ENCODE data around the gene PCSK1. TPM values are rescaled to one million over a fixed set of nuclear protein-coding genes. Genes with fewer than 3 reads are reported as not detected.

PCSK1 gene
- total and polyA plus RNA-seq, 2 of the 4 experiments (the other 2 are of a cell fraction), result not detected

DNA sequence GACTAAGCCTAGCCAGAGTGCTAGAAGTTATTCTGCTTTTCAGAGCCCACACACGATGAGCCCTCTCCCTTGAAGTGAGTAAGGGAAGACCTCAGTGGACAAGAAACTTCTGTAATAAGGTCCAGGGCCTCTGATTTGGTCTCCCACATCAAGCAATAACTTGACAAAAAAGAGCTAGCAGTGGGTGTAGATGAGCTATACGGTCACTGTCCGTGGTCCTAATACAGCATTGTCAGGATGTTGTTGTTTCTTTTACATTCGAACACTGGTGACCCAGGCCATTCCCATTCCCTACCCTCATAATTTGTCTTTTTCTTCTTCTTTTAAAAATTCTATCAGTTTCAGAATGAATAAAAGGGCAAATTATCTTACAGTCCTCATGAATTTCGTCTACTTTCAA, 5.2 kb downstream of the PCSK1 start:
- H3K9me1 ChIP-seq (ENCODE audit: insufficient read depth, low read length), result no peaks in the 10 kb centered on the region
- intact Hi-C loops (cut with micrococcal nuclease), result no loop called here
- no peak overlapping the region for H4K5ac ChIP-seq (ENCODE audit: low read depth, low read length)
- no peak overlapping the region for H2BK5ac ChIP-seq (ENCODE audit: low read depth, low read length, poor library complexity, severe bottlenecking)
- no peak overlapping the region for H3K14ac ChIP-seq (replicated peaks; ENCODE audit: low read depth, low read length)
- BruUV-seq (replicated peaks), result no TSS peak
- ATAC-seq (ENCODE audit: low read depth) (no peak), DNase-seq (peak; percentile 15)
- ChIA-PET CTCF (no interaction called here), POLR2A (ENCODE audit: unreplicated experiment) (no interaction called here)
- in situ Hi-C loops (cut with MboI; ENCODE audit: low sequenced_read_pairs), result no loop called here
- H2AFZ ChIP-seq (replicated peaks; ENCODE audit: low read length, poor library complexity), result no peak overlapping the region
- dilution Hi-C loops (cut with HindIII; ENCODE audit: low sequenced_read_pairs, unreplicated experiment), result no loop called here
- H3K23ac ChIP-seq (ENCODE audit: low read depth, low read length), result no peak overlapping the region
- H4K91ac ChIP-seq (ENCODE audit: insufficient read depth, low read depth, low read length), result no peak overlapping the region
- H3K4ac ChIP-seq (ENCODE audit: low read depth, low read length), result no peak overlapping the region
- H2AK9ac ChIP-seq (replicated peaks; ENCODE audit: low read depth, low read length, poor library complexity), result no peak overlapping the region
- H3K9me3 ChIP-seq (ENCODE audit: control insufficient read depth, insufficient read depth, low read length), result peaks cover 5% of the 10 kb centered on the region; the same call in 1 of the 2 replicates
- TF ChIP-seq RCOR1 (IDR thresholded peaks at IDR 0.05; ENCODE audit: insufficient replicate concordance, low read length) (no peak), RFX5 (IDR thresholded peaks at IDR 0.05; ENCODE audit: low read depth, low read length) (no peak), FOS (IDR thresholded peaks at IDR 0.05; ENCODE audit: low read depth, low read length) (no peak), SMC3 (IDR thresholded peaks at IDR 0.05; ENCODE audit: low read depth, low read length) (no peak), CEBPB (IDR thresholded peaks at IDR 0.05; ENCODE audit: low read depth, low read length) (no peak), MXI1 (IDR thresholded peaks at IDR 0.05; ENCODE audit: borderline replicate concordance, low read depth, low read length) (no peak), CHD1 (IDR thresholded peaks at IDR 0.05; ENCODE audit: low read depth, low read length) (no peak), MAFK (IDR thresholded peaks at IDR 0.05; ENCODE audit: low read depth, low read length) (no peak), BHLHE40 (IDR thresholded peaks at IDR 0.05; ENCODE audit: low read depth, low read length) (no peak), NFE2L2 (IDR thresholded peaks at IDR 0.05; ENCODE audit: low read depth, low read length) (no peak), RAD21 (IDR thresholded peaks at IDR 0.05; ENCODE audit: low read length) (no peak), MAZ (IDR thresholded peaks at IDR 0.05; ENCODE audit: borderline replicate concordance, low read depth, low read length) (no peak), POLR2A (IDR thresholded peaks at IDR 0.05; ENCODE audit: low read depth, low read length) (no peak)
- TF ChIP-seq, protein P1, sequence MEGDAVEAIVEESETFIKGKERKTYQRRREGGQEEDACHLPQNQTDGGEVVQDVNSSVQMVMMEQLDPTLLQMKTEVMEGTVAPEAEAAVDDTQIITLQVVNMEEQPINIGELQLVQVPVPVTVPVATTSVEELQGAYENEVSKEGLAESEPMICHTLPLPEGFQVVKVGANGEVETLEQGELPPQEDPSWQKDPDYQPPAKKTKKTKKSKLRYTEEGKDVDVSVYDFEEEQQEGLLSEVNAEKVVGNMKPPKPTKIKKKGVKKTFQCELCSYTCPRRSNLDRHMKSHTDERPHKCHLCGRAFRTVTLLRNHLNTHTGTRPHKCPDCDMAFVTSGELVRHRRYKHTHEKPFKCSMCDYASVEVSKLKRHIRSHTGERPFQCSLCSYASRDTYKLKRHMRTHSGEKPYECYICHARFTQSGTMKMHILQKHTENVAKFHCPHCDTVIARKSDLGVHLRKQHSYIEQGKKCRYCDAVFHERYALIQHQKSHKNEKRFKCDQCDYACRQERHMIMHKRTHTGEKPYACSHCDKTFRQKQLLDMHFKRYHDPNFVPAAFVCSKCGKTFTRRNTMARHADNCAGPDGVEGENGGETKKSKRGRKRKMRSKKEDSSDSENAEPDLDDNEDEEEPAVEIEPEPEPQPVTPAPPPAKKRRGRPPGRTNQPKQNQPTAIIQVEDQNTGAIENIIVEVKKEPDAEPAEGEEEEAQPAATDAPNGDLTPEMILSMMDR (conservative IDR thresholded peaks at IDR 0.05; ENCODE audit: low read depth, low read length), result no peak
- TF ChIP-seq, protein P2, sequence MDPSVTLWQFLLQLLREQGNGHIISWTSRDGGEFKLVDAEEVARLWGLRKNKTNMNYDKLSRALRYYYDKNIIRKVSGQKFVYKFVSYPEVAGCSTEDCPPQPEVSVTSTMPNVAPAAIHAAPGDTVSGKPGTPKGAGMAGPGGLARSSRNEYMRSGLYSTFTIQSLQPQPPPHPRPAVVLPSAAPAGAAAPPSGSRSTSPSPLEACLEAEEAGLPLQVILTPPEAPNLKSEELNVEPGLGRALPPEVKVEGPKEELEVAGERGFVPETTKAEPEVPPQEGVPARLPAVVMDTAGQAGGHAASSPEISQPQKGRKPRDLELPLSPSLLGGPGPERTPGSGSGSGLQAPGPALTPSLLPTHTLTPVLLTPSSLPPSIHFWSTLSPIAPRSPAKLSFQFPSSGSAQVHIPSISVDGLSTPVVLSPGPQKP (IDR thresholded peaks at IDR 0.05; ENCODE audit: borderline replicate concordance, low read depth, low read length), result no peak
- TF ChIP-seq, protein P3, sequence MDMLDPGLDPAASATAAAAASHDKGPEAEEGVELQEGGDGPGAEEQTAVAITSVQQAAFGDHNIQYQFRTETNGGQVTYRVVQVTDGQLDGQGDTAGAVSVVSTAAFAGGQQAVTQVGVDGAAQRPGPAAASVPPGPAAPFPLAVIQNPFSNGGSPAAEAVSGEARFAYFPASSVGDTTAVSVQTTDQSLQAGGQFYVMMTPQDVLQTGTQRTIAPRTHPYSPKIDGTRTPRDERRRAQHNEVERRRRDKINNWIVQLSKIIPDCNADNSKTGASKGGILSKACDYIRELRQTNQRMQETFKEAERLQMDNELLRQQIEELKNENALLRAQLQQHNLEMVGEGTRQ (IDR thresholded peaks at IDR 0.05; ENCODE audit: low read depth, low read length), result no peak
- peaks cover 31% of the 10 kb centered on the region for H3K27me3 ChIP-seq (ENCODE audit: control insufficient read depth, insufficient read depth, low read length)
- H3K79me1 ChIP-seq (ENCODE audit: low read depth in 1 of 2, low read length in 2 of 2), result no peaks in the 10 kb centered on the region
- H3K4me2 ChIP-seq (ENCODE audit: low read depth, low read length), result no peak overlapping the region
- no peaks in the 10 kb centered on the region; the same call in 1 of the 2 replicates for H3K4me1 ChIP-seq (ENCODE audit: control insufficient read depth, insufficient read depth, low read length)
- H3K56ac ChIP-seq (ENCODE audit: extremely low read depth, insufficient read depth, low read length), result no peak overlapping the region
- no peaks in the 10 kb centered on the region for H3K36me3 ChIP-seq (ENCODE audit: control insufficient read depth, insufficient read depth, low read length)
- H4K20me1 ChIP-seq (ENCODE audit: insufficient read depth, low read length), result no peaks in the 10 kb centered on the region
- H2AK5ac ChIP-seq (ENCODE audit: low read depth, low read length), result no peak overlapping the region
- no peak overlapping the region for H4K8ac ChIP-seq (ENCODE audit: low read depth in 2 of 2, low read length in 2 of 2)
- H2BK120ac ChIP-seq (ENCODE audit: low read depth, low read length), result no peak overlapping the region
- no peak overlapping the region for H3K18ac ChIP-seq (ENCODE audit: low read depth, low read length)
- H3K27ac ChIP-seq (ENCODE audit: insufficient read depth, low read length), result no peak overlapping the region
- H2BK15ac ChIP-seq (ENCODE audit: low read depth, low read length), result no peak overlapping the region
- WGBS, 2 experiments (ENCODE audit: extremely low coverage in 2 of 2, insufficient read length in 1 of 2), result no CpG with 5 or more reads among the region's 5 CpGs
- H2BK20ac ChIP-seq (ENCODE audit: low read depth, low read length), result no peak overlapping the region
- H3K4me3 ChIP-seq (ENCODE audit: insufficient read depth, low read depth, low read length), result no peak overlapping the region
- H3K9ac ChIP-seq (ENCODE audit: low read depth, low read length), result no peak overlapping the region
